GM19043 (cell line): ENCODE measurements around the gene FMO3.

ENCODE experiments used
- ATAC-seq: cut with Tn5 transposase; IDR thresholded peaks from one replicate; pipeline ENCODE4 v1.9.1; 2021; ENCODE audit warnings: low read depth; ENCODE audit not compliant: unreplicated experiment

The FMO3 gene

GRCh38 chr1:171155484-171155883 is 64.8 kb downstream of the FMO3 start:
- ATAC-seq, result no peak

DNA sequence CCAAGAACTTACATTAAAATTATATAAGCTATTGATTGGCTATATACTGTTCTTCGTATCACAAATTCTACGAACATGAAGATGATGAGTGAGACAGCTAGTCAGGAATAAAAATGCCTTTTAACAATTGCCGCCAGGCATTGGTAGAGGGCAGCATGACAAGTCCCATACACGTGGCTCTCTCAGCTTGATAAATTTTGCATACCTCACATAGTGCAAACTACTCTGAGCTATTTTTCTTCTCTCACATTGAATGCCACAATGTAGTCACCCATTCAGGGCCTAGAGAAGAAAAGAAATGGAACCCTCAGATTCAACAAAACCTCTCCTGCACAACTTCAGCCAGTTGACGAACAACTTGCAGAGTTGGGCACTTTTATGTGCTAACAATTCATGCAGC is 67.4 kb downstream of the FMO3 start:
- no peak for ATAC-seq

GRCh38 chr1:171158551-171158950 is 67.8 kb downstream of the FMO3 start:
- ATAC-seq, result no peak

- no peak for ATAC-seq
Measured at GRCh38 chr1:171159148-171159547, 68.4 kb downstream of the FMO3 start.

- ATAC-seq, result no peak
Measured at GRCh38 chr1:171160211-171160610, 69.5 kb downstream of the FMO3 start.

DNA sequence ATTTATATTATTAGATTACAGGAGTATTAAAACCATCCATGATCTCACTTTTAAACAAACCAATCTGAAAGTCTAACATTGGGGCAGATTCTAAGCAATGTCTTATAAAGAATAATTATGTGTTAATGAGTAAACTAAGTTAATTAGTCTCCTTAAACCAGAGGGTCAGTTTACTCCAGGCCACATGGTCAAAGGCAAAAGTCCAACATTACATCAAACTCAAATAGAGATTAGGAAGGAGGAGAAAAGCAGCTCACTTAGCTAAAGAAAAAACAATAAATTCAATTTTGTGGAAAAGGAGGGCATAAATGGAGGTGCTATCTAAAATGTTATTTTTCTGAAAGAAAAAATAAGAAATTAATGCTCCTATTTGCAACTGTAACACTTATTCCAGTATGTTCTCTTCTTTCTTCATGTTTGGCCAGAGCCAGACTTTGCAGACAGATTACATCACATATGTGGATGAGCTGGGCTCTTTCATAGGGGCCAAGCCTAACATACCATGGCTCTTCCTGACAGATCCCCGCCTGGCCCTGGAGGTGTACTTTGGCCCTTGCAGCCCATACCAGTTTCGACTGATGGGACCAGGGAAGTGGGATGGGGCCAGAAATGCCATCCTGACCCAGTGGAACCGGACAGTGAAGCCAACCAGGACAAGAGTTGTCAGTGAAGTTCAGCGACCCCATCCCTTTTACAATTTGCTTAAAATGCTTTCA is 70.1 kb downstream of the FMO3 start:
- no peak for ATAC-seq

DNA sequence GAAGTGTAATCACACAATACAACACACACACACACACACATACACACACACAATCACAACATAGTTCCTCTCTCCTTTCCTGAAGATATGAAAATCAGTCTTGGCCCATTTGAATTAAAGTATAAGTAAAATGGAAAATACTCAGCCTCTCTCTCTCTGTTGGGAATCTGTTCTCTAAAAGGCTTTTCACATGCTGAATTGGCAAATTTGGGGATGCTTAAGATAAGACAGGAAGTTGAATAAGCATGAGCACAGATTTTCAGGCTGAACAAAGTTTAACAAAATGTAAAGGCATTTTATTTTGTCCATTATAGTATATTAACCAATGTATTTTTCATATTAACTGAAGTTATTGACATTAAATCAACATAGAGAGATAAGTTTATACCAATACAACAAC is 70.7 kb downstream of the FMO3 start:
- no peak for ATAC-seq

DNA sequence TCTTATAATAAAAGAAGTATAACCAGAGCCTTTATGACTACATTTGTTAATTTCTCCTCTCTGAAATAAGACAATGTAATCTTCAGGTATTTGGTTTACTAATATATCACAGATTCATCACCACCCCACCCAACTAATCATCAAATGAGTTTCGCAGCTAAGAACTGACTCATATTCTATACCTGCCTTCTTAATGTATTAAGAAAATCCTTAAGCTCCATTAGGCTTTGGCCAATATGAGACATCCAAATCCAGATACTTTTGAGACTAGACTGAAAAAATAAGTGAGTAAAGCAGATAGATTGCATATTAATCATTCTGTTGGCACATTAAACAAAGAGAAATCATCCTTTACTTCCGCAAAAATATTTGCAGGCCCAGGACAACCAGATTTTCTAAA is 75.7 kb downstream of the FMO3 start:
- ATAC-seq, result no peak
